PC-3 (cell line): ENCODE results near the gene ZNF777. TPM values are rescaled to one million over a fixed set of nuclear protein-coding genes. Genes with fewer than 3 reads are reported as not detected.

ENCODE experiments used
- ATAC-seq: fragments of 200-7000 bp; cut with Tn5 transposase; 2 replicates; pipeline ENCODE4 v1.9.1; 2020; ENCODE audit warnings: mild to moderate bottlenecking, moderate library complexity
- BruUV-seq: library from RNA; stranded (reverse); fragments of 400-500 nt; replicated peaks from 2 replicates; lab custom pipeline; 2021; lab: Mats Ljungman, UMichigan
- CTCF ChIA-PET: fragments of 300-600 bp; sonication (Branson Sonifier 250); formaldehyde crosslinking; loops from one replicate; lab custom pipeline; 2022; ENCODE audit warnings: antibody characterized with exemption; lab: Charles Lee
- POLR2A ChIA-PET: fragments of 300-600 bp; sonication (Branson Sonifier 250); formaldehyde crosslinking; loops from one replicate; lab custom pipeline; 2022; ENCODE audit warnings: antibody characterized with exemption; ENCODE audit not compliant: unreplicated experiment; lab: Charles Lee
- DNase-seq: peaks from one replicate; pipeline ENCODE4 v3.0.0-alpha.2; 2015
- H2AFZ ChIP-seq: fragments of 300-600 bp; sonication (generic); 2 replicates; pipeline ENCODE4 v1.6.0; 2016; ENCODE audit warnings: antibody characterized with exemption, low read length
- H3F3A ChIP-seq: fragments of 300-600 bp; sonication (generic); one replicate; pipeline ENCODE4 v1.6.0; 2017; ENCODE audit warnings: antibody characterized with exemption, low read length, control low read depth, mild to moderate bottlenecking; ENCODE audit not compliant: unreplicated experiment
- H3K27ac ChIP-seq: fragments of 300-600 bp; sonication (generic); 2 replicates; pipeline ENCODE4 v1.5.1; 2016; ENCODE audit warnings: mild to moderate bottlenecking, low read length
- H3K27me3 ChIP-seq: fragments of 300-600 bp; sonication (generic); 2 replicates; pipeline ENCODE4 v1.6.1; 2016; ENCODE audit warnings: low read length, mixed read lengths
- H3K36me3 ChIP-seq: fragments of 300-600 bp; sonication (generic); 2 replicates; pipeline ENCODE4 v1.6.1; 2016; ENCODE audit warnings: low read depth, mixed run types, low read length, mixed read lengths
- H3K4me1 ChIP-seq: fragments of 300-600 bp; sonication (generic); 2 replicates; pipeline ENCODE4 v1.5.1; 2016; ENCODE audit warnings: low read length; ENCODE audit not compliant: insufficient read depth
- H3K4me2 ChIP-seq: fragments of 300-600 bp; sonication (generic); 2 replicates; pipeline ENCODE4 v1.6.0; 2016; ENCODE audit warnings: low read length
- H3K4me3 ChIP-seq: fragments of 300-600 bp; sonication (generic); 2 replicates; pipeline ENCODE4 v1.5.1; 2016; ENCODE audit warnings: mild to moderate bottlenecking, low read length, mixed read lengths
- H3K79me2 ChIP-seq: fragments of 300-600 bp; sonication (generic); 2 replicates; pipeline ENCODE4 v1.6.1; 2017; ENCODE audit warnings: low read length, mixed read lengths
- H3K9ac ChIP-seq: fragments of 300-600 bp; sonication (generic); 2 replicates; pipeline ENCODE4 v1.6.0; 2016; ENCODE audit warnings: mild to moderate bottlenecking, low read length
- H3K9me2 ChIP-seq: fragments of 300-600 bp; sonication (generic); replicated peaks from 2 replicates; pipeline ENCODE4 v1.6.1; 2016; ENCODE audit warnings: mixed run types, low read length, mixed read lengths
- H3K9me3 ChIP-seq: fragments of 300-600 bp; sonication (generic); 2 replicates; pipeline ENCODE4 v1.6.1; 2016; ENCODE audit warnings: low read length, mixed read lengths
- H4K20me1 ChIP-seq: fragments of 300-600 bp; sonication (generic); 2 replicates; pipeline ENCODE4 v1.6.1; 2016; ENCODE audit warnings: low read length, mixed read lengths
- EZH2 ChIP-seq: fragments of 300-600 bp; sonication (generic); IDR thresholded peaks from one replicate; pipeline ENCODE4 v1.6.1; 2017; ENCODE audit warnings: antibody characterized with exemption, mild to moderate bottlenecking, low read length; ENCODE audit not compliant: unreplicated experiment
- EZH2phosphoT487 ChIP-seq: fragments of 300-600 bp; sonication (generic); IDR thresholded peaks from 2 replicates; pipeline ENCODE4 v1.6.1; 2018; ENCODE audit warnings: mild to moderate bottlenecking, antibody characterized with exemption, low read length, borderline replicate concordance
- intact Hi-C: fragments of 100-400 bp; cut with micrococcal nuclease; formaldehyde crosslinking; loops from 2 replicates; pipeline ENCODE4 v1.9.0; 2023
- total RNA-seq: library from RNA; depleted of rRNA; stranded (reverse); fragments of >200 nt; gene quantifications from 2 replicates; pipeline ENCODE4 v1.2.3, GENCODE V29; 2014
- TF ChIP-seq, protein P1 (sequence below): fragments of 300-600 bp; sonication (generic); conservative IDR thresholded peaks from 2 replicates; pipeline ENCODE4 v1.5.1; 2017; ENCODE audit warnings: antibody characterized with exemption, low read depth, mild to moderate bottlenecking, low read length

Gene ZNF777
- total RNA-seq, 1 experiment from 2014 or later, result 9.9 TPM

DNA sequence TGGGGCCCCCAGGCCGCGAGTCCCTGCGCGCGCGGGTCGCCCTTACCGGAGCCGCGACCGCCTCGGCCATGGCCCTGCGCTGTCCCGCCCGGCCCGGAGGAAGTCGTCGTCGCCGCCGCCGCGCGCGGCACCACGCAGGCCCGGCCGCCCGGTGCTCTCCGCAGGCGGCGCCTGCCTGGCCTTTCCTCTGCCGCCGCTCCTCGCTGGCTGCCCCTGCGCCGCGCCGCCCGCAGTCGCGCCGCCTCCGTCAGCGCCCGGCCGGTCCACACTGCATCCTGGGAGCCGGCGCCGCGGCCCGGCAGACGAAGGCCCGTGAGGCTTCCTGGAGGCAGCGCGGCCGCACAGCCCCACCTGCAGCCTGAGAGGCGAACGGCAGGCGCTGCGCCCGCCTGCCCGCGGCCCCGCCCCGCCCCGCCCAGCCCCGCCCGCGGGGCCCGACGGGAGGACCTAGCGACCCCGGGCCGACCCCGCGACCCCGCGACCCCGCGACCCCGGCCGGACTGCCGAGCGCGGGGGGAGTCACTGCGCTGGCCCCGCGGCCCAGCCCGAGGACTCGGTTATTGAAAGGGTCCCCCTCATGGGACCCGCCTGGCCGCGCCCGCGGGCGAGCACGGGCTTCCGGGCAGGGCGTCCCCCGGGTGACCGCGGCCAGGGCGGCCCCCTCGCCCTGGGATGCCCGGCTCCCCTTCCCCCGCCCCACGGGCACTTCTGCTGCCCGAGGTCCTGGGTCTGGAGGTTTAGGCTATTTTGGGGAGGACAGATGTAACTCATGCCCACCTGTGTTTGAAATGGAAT, 36.8 kb upstream of the ZNF777 start, which contains the start of gene ZNF746:
Gene ZNF746 (minus strand): TSS at position 343 of the 795 bp plus-strand sequence. CDS start 273 bp downstream, at position 70.
- Histone ChIP-seq H4K20me1 (peaks cover 11% of the 10 kb centered on the region; the same call in 1 of the 2 replicates), H3K4me3 (peak within 1 kb of the TSS; percentile 82), H3K4me1 (peaks cover 16% of the 10 kb centered on the region), H3K27ac (no peak within 1 kb of the TSS), H2AFZ (peak within 1 kb of the TSS; percentile 100), H3K27me3 (no peaks in the 10 kb centered on the region), H3K79me2 (peaks cover 24% of the 10 kb centered on the region), H3K9me2 (no peaks in the 10 kb centered on the region), H3K9ac (peak within 1 kb of the TSS; percentile 81), H3K9me3 (no peaks in the 10 kb centered on the region), H3K4me2 (peak within 1 kb of the TSS; percentile 98), H3F3A (no peaks in the 10 kb centered on the region), H3K36me3 (peaks cover 9% of the 10 kb centered on the region)
- ChIA-PET CTCF (no interaction called here), POLR2A (no interaction called here)
- DNase-seq, result peak; percentile 79
- ATAC-seq, result peak; percentile 90
- no TSS peak for BruUV-seq
- TF ChIP-seq EZH2, result no peak
- no peak for TF ChIP-seq EZH2phosphoT487
- TF ChIP-seq, protein P1, sequence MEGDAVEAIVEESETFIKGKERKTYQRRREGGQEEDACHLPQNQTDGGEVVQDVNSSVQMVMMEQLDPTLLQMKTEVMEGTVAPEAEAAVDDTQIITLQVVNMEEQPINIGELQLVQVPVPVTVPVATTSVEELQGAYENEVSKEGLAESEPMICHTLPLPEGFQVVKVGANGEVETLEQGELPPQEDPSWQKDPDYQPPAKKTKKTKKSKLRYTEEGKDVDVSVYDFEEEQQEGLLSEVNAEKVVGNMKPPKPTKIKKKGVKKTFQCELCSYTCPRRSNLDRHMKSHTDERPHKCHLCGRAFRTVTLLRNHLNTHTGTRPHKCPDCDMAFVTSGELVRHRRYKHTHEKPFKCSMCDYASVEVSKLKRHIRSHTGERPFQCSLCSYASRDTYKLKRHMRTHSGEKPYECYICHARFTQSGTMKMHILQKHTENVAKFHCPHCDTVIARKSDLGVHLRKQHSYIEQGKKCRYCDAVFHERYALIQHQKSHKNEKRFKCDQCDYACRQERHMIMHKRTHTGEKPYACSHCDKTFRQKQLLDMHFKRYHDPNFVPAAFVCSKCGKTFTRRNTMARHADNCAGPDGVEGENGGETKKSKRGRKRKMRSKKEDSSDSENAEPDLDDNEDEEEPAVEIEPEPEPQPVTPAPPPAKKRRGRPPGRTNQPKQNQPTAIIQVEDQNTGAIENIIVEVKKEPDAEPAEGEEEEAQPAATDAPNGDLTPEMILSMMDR, result peak; percentile 21; the same call in 1 of the 2 replicates
- intact Hi-C loops, result loop anchor here (2.0 to 10.0 kb wide), 4 partner anchors 75 to 213 kb away; no protein-coding TSS in a partner anchor

DNA sequence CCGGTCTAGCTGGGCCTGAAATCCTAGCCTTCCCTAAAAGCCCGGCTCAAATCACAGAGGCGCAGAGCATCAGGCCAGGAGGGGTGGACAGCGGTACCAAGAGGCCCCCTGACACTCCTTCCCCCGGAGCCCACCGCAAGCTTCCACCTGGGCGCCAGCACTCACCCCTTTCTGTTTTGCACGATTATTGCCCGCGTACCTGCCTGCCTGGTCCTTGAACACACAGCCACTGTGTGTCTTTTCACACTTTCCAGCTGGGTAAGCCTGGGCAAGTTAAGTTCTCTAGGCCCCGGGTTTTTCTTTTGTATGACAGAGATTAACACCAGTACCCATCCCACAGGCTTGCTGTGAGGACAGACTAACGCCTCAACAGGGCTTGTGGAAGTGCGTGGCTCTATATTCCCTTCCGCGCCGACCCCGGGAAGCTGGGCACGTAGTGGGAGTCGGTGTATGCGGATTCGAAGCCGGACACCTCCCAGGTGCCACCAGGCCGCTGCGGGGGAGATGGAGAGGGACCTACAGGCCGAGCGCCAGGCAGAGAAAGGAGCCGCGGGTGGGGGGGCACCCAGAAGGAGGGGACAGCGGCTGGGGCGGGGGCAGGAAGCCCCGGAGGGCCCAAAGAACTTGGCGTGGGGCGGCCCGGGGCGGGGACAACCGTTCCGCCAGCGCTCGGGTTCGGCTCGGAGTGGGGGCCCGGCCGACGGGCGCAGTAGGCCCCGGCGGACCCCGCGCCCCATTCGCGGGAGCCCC, 36.0 kb upstream of the ZNF777 start:
- intact Hi-C loops, result loop anchor here (2.0 to 10.0 kb wide), 3 partner anchors 74 to 212 kb away; no protein-coding TSS in a partner anchor
- peak; percentile 23 for DNase-seq
- TF ChIP-seq EZH2phosphoT487 (no peak), EZH2 (no peak)
- TF ChIP-seq, protein P1, result no peak
- Histone ChIP-seq H3F3A (no peaks in the 10 kb centered on the region), H3K27ac (no peak overlapping the region), H3K79me2 (peaks cover 24% of the 10 kb centered on the region), H3K9ac (peak overlapping the region; percentile 81), H3K4me1 (peaks cover 11% of the 10 kb centered on the region), H3K4me2 (peak overlapping the region; percentile 92), H3K9me3 (no peaks in the 10 kb centered on the region), H2AFZ (peak overlapping the region; percentile 58), H3K27me3 (no peaks in the 10 kb centered on the region), H3K4me3 (peak overlapping the region; percentile 82), H4K20me1 (peaks cover 11% of the 10 kb centered on the region; the same call in 1 of the 2 replicates), H3K36me3 (peaks cover 18% of the 10 kb centered on the region), H3K9me2 (no peaks in the 10 kb centered on the region)
- CTCF ChIA-PET, result no interaction called here
- POLR2A ChIA-PET, result no interaction called here
- ATAC-seq, result peak; percentile 39
- BruUV-seq, result no TSS peak
